Endothelial cell of umbilical vein (primary cell): ENCODE measurements around the gene OR2F1. TPM values are rescaled to one million over a fixed set of nuclear protein-coding genes. Genes with fewer than 3 reads are reported as not detected.

ENCODE experiments used
- BruUV-seq: library from RNA; stranded (reverse); fragments of 400-500 nt; replicated peaks from 2 replicates; lab custom pipeline; 2021; lab: Mats Ljungman, UMichigan
- CTCF ChIA-PET: fragments of 300-600, 350-600 bp; sonication (Branson Sonifier 250); formaldehyde crosslinking; loops from one replicate; lab custom pipeline; 2021; ENCODE audit warnings: antibody characterized with exemption, inconsistent platforms; lab: Charles Lee
- POLR2A ChIA-PET: fragments of 300-600, 350-600 bp; sonication (Branson Sonifier 250); formaldehyde crosslinking; loops from one replicate; lab custom pipeline; 2021; ENCODE audit warnings: antibody characterized with exemption, inconsistent platforms; lab: Charles Lee
- DNase-seq: peaks from one replicate; pipeline ENCODE4 v3.0.0-alpha.2; 2011; ENCODE audit warnings: low read depth, low spot score
- FAIRE-seq: peaks from 2 replicates; lab custom pipeline; 2011; peaks lifted over from hg19 to GRCh38; lab: Jason Lieb, UNC
- H2AFZ ChIP-seq: 2 replicates; pipeline ENCODE4 v1.6.0; 2012; ENCODE audit warnings: low read depth, low read length, control low read depth, inconsistent platforms
- H3K27ac ChIP-seq: 2 replicates; pipeline ENCODE4 v1.5.1; 2011; ENCODE audit warnings: low read depth, mild to moderate bottlenecking, control low read depth, low read length, moderate library complexity; ENCODE audit not compliant: insufficient read depth
- H3K27me3 ChIP-seq, 2 experiments: 2 replicates each; pipeline versions ENCODE4 v1.6.0 to v1.6.1; 2011; ENCODE audit warnings: low read length in 2 of 2, mixed read lengths in 1 of 2; ENCODE audit not compliant: control insufficient read depth in 2 of 2, insufficient read depth in 2 of 2
- H3K36me3 ChIP-seq, 2 experiments: 2 replicates in 1 of 2; 3 replicates in 1 of 2; pipeline ENCODE4 v1.5.1; 2011; ENCODE audit warnings: low read length in 2 of 2, mild to moderate bottlenecking in 1 of 2, moderate library complexity in 1 of 2; ENCODE audit not compliant: control insufficient read depth in 2 of 2, insufficient read depth in 2 of 2; ENCODE audit errors: extremely low read depth in 1 of 2
- H3K4me1 ChIP-seq: 3 replicates; pipeline ENCODE4 v1.5.1; 2011; ENCODE audit warnings: mild to moderate bottlenecking, low read length; ENCODE audit not compliant: control insufficient read depth, insufficient read depth; ENCODE audit errors: extremely low read depth
- H3K4me2 ChIP-seq: 2 replicates; pipeline ENCODE4 v1.6.1; 2011; ENCODE audit warnings: low read length, control low read depth, mixed read lengths; ENCODE audit not compliant: insufficient read depth
- H3K4me3 ChIP-seq, 3 experiments: fragments of 200-600 bp in 1 of 3; sonication (generic), shearing (Covaris generic) in 1 of 3; replicated peaks in 1 of 3; 2 replicates each; pipeline ENCODE4 v1.5.1; 2011 to 2016; ENCODE audit warnings: control low read depth in 3 of 3, low read length in 3 of 3, mild to moderate bottlenecking in 2 of 3, inconsistent platforms in 1 of 3, low read depth in 1 of 3, moderate library complexity in 1 of 3; ENCODE audit not compliant: insufficient read depth in 1 of 3
- H3K79me2 ChIP-seq: 2 replicates; pipeline ENCODE4 v1.6.0; 2012; ENCODE audit warnings: low read length, inconsistent platforms; ENCODE audit not compliant: control insufficient read depth, insufficient read depth
- H3K9ac ChIP-seq: replicated peaks from 2 replicates; pipeline ENCODE3; 2011; ENCODE audit warnings: low read length, control low read depth; ENCODE audit not compliant: insufficient read depth; ENCODE audit errors: extremely low read depth
- H3K9me1 ChIP-seq: replicated peaks from 3 replicates; pipeline ENCODE4 v1.6.0; 2011; ENCODE audit warnings: mild to moderate bottlenecking, low read length; ENCODE audit not compliant: control insufficient read depth, insufficient read depth; ENCODE audit errors: extremely low read depth
- H3K9me3 ChIP-seq: replicated peaks from 2 replicates; pipeline ENCODE4 v1.5.1; 2012; ENCODE audit warnings: low read length, inconsistent platforms; ENCODE audit not compliant: control insufficient read depth, insufficient read depth
- H4K20me1 ChIP-seq: replicated peaks from 2 replicates; pipeline ENCODE3; 2011; ENCODE audit warnings: mild to moderate bottlenecking, low read length; ENCODE audit not compliant: control insufficient read depth, insufficient read depth; ENCODE audit errors: extremely low read depth
- FOS ChIP-seq: IDR thresholded peaks from 2 replicates; pipeline ENCODE4 v1.6.1; 2011; ENCODE audit warnings: mild to moderate bottlenecking, low read length, moderate library complexity, borderline replicate concordance; ENCODE audit not compliant: insufficient read depth
- JUN ChIP-seq: IDR thresholded peaks from 2 replicates; pipeline ENCODE4 v1.6.1; 2011; ENCODE audit warnings: borderline replicate concordance, low read depth; ENCODE audit not compliant: insufficient read length, insufficient read depth
- MYC ChIP-seq: IDR thresholded peaks from one replicate; pipeline ENCODE4 v1.6.1; 2011; ENCODE audit warnings: mild to moderate bottlenecking, low read depth, low read length
- dilution Hi-C: fragments of 300-500 bp; cut with MboI; formaldehyde crosslinking; loops from one replicate; pipeline ENCODE4 v1.15.0; 2019; ENCODE audit warnings: low sequenced_read_pairs; ENCODE audit not compliant: extremely low pct_ligation_motif_present
- intact Hi-C: fragments of 100-400 bp; cut with micrococcal nuclease; formaldehyde crosslinking; loops from one replicate; pipeline ENCODE4 v1.10.0; 2022
- polyA plus RNA-seq, 4 experiments: library from polyadenylated mRNA; depleted of rRNA in 3 of 4; stranded (reverse) in 3 of 4; unstranded in 1 of 4; fragments of >200 nt; gene quantifications; 2 replicates each; pipeline versions ENCODE4 v1.2.1 to v1.2.3, GENCODE V29; 2011 to 2012; ENCODE audit warnings: missing spikeins in 1 of 4
- total RNA-seq: library from RNA; stranded (reverse); gene quantifications from 2 replicates; pipeline ENCODE4 v1.2.3, GENCODE V29; 2021
- TF ChIP-seq, protein P1 (sequence below): IDR thresholded peaks from 2 replicates; pipeline ENCODE4 v1.6.1; 2011; ENCODE audit not compliant: insufficient read depth, insufficient read length

Gene OR2F1
- total and polyA plus RNA-seq, 2 donors (not counting 3 experiments of a cell fraction or from before 2014, with no cell fraction given), result not detected

DNA sequence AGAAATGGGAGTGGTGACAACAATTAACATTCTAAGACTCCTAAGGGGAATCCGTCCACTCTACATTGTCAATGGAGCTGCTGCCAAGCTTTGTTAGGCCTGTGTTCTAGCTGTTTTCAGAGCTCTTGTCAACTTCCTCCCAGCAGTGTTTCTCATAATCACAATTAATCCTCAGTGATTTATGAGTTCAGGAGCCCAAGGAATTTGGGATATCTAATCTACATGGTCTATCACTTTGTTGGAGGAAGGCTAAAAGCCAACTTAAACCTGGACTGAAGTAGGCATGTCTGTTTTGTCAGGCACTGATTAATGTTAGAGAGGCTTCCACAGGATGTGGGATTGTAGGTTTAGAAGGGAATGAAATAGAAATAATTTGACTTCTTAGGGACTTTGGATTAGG lies 29.8 kb upstream of the OR2F1 start:
- H2AFZ ChIP-seq, result no peak overlapping the region
- TF ChIP-seq, protein P1, sequence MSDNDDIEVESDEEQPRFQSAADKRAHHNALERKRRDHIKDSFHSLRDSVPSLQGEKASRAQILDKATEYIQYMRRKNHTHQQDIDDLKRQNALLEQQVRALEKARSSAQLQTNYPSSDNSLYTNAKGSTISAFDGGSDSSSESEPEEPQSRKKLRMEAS, result no peak
- CTCF ChIA-PET, result interaction anchor here (0.8 to 0.9 kb wide), 2 partner anchors 13 to 203 kb away, joined by 3 to 4 read pairs; no protein-coding TSS in a partner anchor

DNA sequence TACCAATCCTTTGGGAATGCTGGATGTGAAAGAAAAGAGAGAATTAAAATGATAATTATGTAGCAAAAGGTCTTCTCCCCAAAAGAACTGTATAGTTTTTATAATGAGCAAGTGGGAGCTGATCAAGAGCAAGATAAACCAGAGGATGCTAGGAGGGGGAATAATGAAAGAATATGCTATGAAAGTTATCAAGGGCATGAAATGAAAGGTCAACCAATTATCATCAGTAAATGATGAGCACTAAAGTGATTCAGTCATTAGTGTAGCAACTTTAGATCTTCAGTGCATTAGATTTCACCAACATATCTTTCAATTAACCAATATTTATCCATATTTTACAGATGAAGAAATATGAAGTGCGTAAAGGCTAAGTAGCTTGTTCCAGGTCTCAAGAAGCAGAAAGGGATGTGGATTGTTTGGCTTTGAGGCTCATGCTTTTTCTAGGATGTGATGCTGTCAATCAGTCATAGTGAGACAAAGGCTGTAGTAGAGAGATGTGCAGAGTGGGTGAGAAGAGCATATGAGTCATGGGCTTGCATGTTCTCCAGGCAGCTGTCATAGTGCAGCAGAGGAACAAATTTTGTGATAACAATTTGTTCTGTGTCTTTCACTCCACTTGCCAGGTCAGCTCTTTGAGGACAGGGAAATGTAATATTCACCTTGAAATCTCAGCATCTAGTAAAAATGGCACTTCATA lies 25.3 kb upstream of the OR2F1 start:
- no peaks in the 10 kb centered on the region for H4K20me1 ChIP-seq
- no peaks in the 10 kb centered on the region for H3K4me1 ChIP-seq
- H2AFZ ChIP-seq, result no peak overlapping the region
- H3K27ac ChIP-seq, result no peak overlapping the region
- H3K4me3 ChIP-seq, result no peak overlapping the region
- H3K36me3 ChIP-seq, result no peaks in the 10 kb centered on the region
- dilution Hi-C loops (no loop called here), intact Hi-C loops (no loop called here)
- ChIA-PET CTCF (interaction anchor here (1.1 to 2.8 kb wide), 2 partner anchors 17 to 37 kb away, joined by 3 to 8 read pairs; no protein-coding TSS in a partner anchor), POLR2A (no interaction called here)
- H3K9me1 ChIP-seq, result no peaks in the 10 kb centered on the region
- no TSS peak for BruUV-seq
- no peaks in the 10 kb centered on the region for H3K79me2 ChIP-seq
- no peak for TF ChIP-seq FOS
- TF ChIP-seq MYC, result no peak
- TF ChIP-seq JUN, result no peak
- no peak overlapping the region for H3K9ac ChIP-seq
- no peaks in the 10 kb centered on the region for H3K9me3 ChIP-seq
- H3K27me3 ChIP-seq, result peaks cover 0 to 8% of the 10 kb centered on the region in 2 experiments
- no peak overlapping the region for H3K4me2 ChIP-seq
- DNase-seq (no peak), FAIRE-seq (no peak)

More for the DNA sequence above, 29.8 kb upstream of the OR2F1 start:
- H4K20me1 ChIP-seq, result no peaks in the 10 kb centered on the region
- no peak overlapping the region for H3K4me3 ChIP-seq
- H3K79me2 ChIP-seq, result no peaks in the 10 kb centered on the region
- H3K36me3 ChIP-seq, result no peaks in the 10 kb centered on the region
- H3K27me3 ChIP-seq, result peaks cover 0 to 8% of the 10 kb centered on the region in 2 experiments
- FAIRE-seq (no peak), DNase-seq (no peak)
- H3K27ac ChIP-seq, result no peak overlapping the region
- POLR2A ChIA-PET, result no interaction called here
- no TSS peak for BruUV-seq
- dilution Hi-C loops (no loop called here), intact Hi-C loops (no loop called here)
- no peak overlapping the region for H3K9ac ChIP-seq
- no peak overlapping the region for H3K4me2 ChIP-seq
- no peaks in the 10 kb centered on the region for H3K9me3 ChIP-seq
- no peaks in the 10 kb centered on the region for H3K9me1 ChIP-seq
- no peaks in the 10 kb centered on the region for H3K4me1 ChIP-seq
